A549 (cell line): ENCODE results near the gene LRRC14B. TPM values are rescaled to one million over a fixed set of nuclear protein-coding genes. Genes with fewer than 3 reads are reported as not detected.

ENCODE experiments used
- ATAC-seq, 2 experiments: fragments of 200-7000 bp in 1 of 2; fragments of >200 bp in 1 of 2; cut with Nextera tagmentation in 1 of 2; cut with Tn5 transposase in 1 of 2; 3 replicates each; pipeline versions ENCODE4 v1.8.0 to v1.9.1; 2018 to 2020; ENCODE audit warnings: mild to moderate bottlenecking in 1 of 2, moderate library complexity in 1 of 2
- CTCF ChIA-PET: fragments of 300-600 bp; sonication (Branson Sonifier 250); formaldehyde crosslinking; extraction: SDS; loops from one replicate; lab custom pipeline; 2021; ENCODE audit warnings: antibody characterized with exemption, inconsistent platforms; lab: Yijun Ruan, JAX
- POLR2A ChIA-PET: fragments of 350-600 bp; formaldehyde crosslinking; extraction: SDS; loops from one replicate; lab custom pipeline; 2021; ENCODE audit warnings: antibody characterized with exemption, inconsistent platforms; lab: Yijun Ruan, JAX
- DNase-seq, 2 experiments: peaks; one replicate each; pipeline versions ENCODE4 v3.0.0 to v3.0.0-alpha.2; 2011 to 2016; ENCODE audit warnings: low read depth in 1 of 2, low spot score in 1 of 2
- FAIRE-seq: peaks from 2 replicates; lab custom pipeline; 2011; peaks lifted over from hg19 to GRCh38; lab: Jason Lieb, UNC
- H3K27ac ChIP-seq, 2 experiments: fragments of >200 bp; sonication (Bioruptor Twin); formaldehyde crosslinking; 3 replicates each; pipeline ENCODE4 v1.5.1; 2016 to 2017
- H3K4me1 ChIP-seq: fragments of >200 bp; sonication (Bioruptor Twin); formaldehyde crosslinking; 3 replicates; pipeline ENCODE4 v1.6.1; 2016
- H3K4me2 ChIP-seq: fragments of >200 bp; sonication (Bioruptor Twin); formaldehyde crosslinking; 3 replicates; pipeline ENCODE4 v1.6.1; 2016
- H3K4me3 ChIP-seq: fragments of >200 bp; sonication (Bioruptor Twin); formaldehyde crosslinking; 3 replicates; pipeline ENCODE4 v1.5.1; 2016
- H3K9me3 ChIP-seq: fragments of >200 bp; sonication (Bioruptor Twin); formaldehyde crosslinking; 3 replicates; pipeline ENCODE4 v1.6.1; 2016
- CBX2 ChIP-seq: fragments of 200-600 bp; sonication (generic); IDR thresholded peaks from 2 replicates; pipeline ENCODE4 v1.6.1; 2016; ENCODE audit warnings: low read depth, mild to moderate bottlenecking, borderline replicate concordance
- CHD2 ChIP-seq: fragments of 150-350 bp; IDR thresholded peaks from 2 replicates; pipeline ENCODE4 v1.6.1; 2014; ENCODE audit warnings: low read length; ENCODE audit not compliant: partially characterized antibody
- CHD4 ChIP-seq: fragments of 200-600 bp; sonication (generic); IDR thresholded peaks from 2 replicates; pipeline ENCODE4 v1.6.1; 2016; ENCODE audit warnings: antibody characterized with exemption, mild to moderate bottlenecking, borderline replicate concordance
- EHF ChIP-seq: fragments of 250-450 bp; sonication (Bioruptor Pico); IDR thresholded peaks from 2 replicates; pipeline ENCODE4 v1.5.0; 2020; ENCODE audit warnings: mild to moderate bottlenecking
- EP300 ChIP-seq, 2 experiments: fragments of >200 bp; sonication (Bioruptor Twin); formaldehyde crosslinking; IDR thresholded peaks; 2 replicates in 1 of 2; 3 replicates in 1 of 2; pipeline ENCODE4 v1.6.1; 2016 to 2017
- FOSL2 ChIP-seq, 2 experiments: fragments of 450-650 bp in 1 of 2; fragments of >200 bp in 1 of 2; sonication (Bioruptor Twin) in 1 of 2; formaldehyde crosslinking; IDR thresholded peaks; 2 replicates each; pipeline versions ENCODE4 v1.5.0 to v1.6.1; 2016 to 2020; ENCODE audit warnings: mild to moderate bottlenecking in 1 of 2, moderate library complexity in 1 of 2
- GATA3 ChIP-seq: IDR thresholded peaks from 2 replicates; pipeline ENCODE4 v1.6.1; 2012; ENCODE audit warnings: borderline replicate concordance
- HOXB5 ChIP-seq: fragments of 250-450 bp; sonication (Bioruptor Pico); IDR thresholded peaks from 2 replicates; pipeline ENCODE4 v1.5.0; 2020; ENCODE audit warnings: mild to moderate bottlenecking, moderate library complexity
- MAFK ChIP-seq: fragments of 450-650 bp; IDR thresholded peaks from 2 replicates; pipeline ENCODE4 v1.6.1; 2014; ENCODE audit not compliant: partially characterized antibody
- MAZ ChIP-seq: fragments of 150-350 bp; IDR thresholded peaks from 2 replicates; pipeline ENCODE4 v1.6.1; 2014; ENCODE audit warnings: antibody characterized with exemption, low read depth, low read length, borderline replicate concordance
- NPAS2 ChIP-seq: fragments of 250-450 bp; sonication (Bioruptor Pico); IDR thresholded peaks from 2 replicates; pipeline ENCODE4 v1.8.0; 2022; ENCODE audit warnings: mild to moderate bottlenecking, moderate library complexity, borderline replicate concordance
- PHF8 ChIP-seq: fragments of 200-600 bp; sonication (generic); IDR thresholded peaks from 2 replicates; pipeline ENCODE4 v1.6.1; 2016; ENCODE audit warnings: low read depth, mild to moderate bottlenecking, antibody characterized with exemption, moderate library complexity, borderline replicate concordance
- POLR2A ChIP-seq: IDR thresholded peaks from 2 replicates; pipeline ENCODE4 v1.6.1; 2012; ENCODE audit warnings: mild to moderate bottlenecking, low read length
- RFX5 ChIP-seq: fragments of 450-650 bp; IDR thresholded peaks from 2 replicates; pipeline ENCODE4 v1.7.1; 2014; ENCODE audit warnings: antibody characterized with exemption, mild to moderate bottlenecking, moderate library complexity
- SREBF2 ChIP-seq: fragments of 450-650 bp; IDR thresholded peaks from 2 replicates; pipeline ENCODE4 v1.6.1; 2014; ENCODE audit warnings: mild to moderate bottlenecking, moderate library complexity
- TFCP2L1 ChIP-seq: fragments of 250-450 bp; sonication (Bioruptor Pico); IDR thresholded peaks from 2 replicates; pipeline ENCODE4 v1.5.0; 2021; ENCODE audit warnings: mild to moderate bottlenecking
- TP53 ChIP-seq: fragments of 250-450 bp; sonication (Bioruptor Pico); IDR thresholded peaks from 2 replicates; pipeline ENCODE4 v1.5.0; 2021; ENCODE audit warnings: mild to moderate bottlenecking, moderate library complexity
- ZFP36 ChIP-seq: fragments of 450-650 bp; IDR thresholded peaks from 2 replicates; pipeline ENCODE4 v1.6.1; 2014; ENCODE audit warnings: borderline replicate concordance; ENCODE audit not compliant: partially characterized antibody
- ZNF302 ChIP-seq: fragments of 250-450 bp; sonication (Bioruptor Pico); IDR thresholded peaks from 2 replicates; pipeline ENCODE4 v1.9.0; 2021; ENCODE audit warnings: inconsistent platforms, mild to moderate bottlenecking, moderate library complexity
- ZSCAN20 ChIP-seq: fragments of 250-450 bp; sonication (Bioruptor Pico); IDR thresholded peaks from 2 replicates; pipeline ENCODE4 v1.8.0; 2022; ENCODE audit warnings: mild to moderate bottlenecking, moderate library complexity
- WGBS: methylation state at CpG from one replicate; pipeline ENCODE4 v1.1.6; 2017; ENCODE audit errors: missing lambda C conversion rate; 5-methylcytosine and 5-hydroxymethylcytosine counted together
- polyA plus RNA-seq, 4 experiments: library from polyadenylated mRNA; depleted of rRNA in 3 of 4; stranded (reverse); fragments of >200 nt; fragmentation: RNase III in 1 of 4; extraction: RNeasy Plus Mini Kit Qiagen cat#74134 plus additional on column Dnase treatment in 1 of 4; gene quantifications; 2 replicates in 3 of 4; 3 replicates in 1 of 4; pipeline ENCODE4 v1.2.3, GENCODE V29; 2011 to 2017
- TF ChIP-seq, protein P1 (sequence below): IDR thresholded peaks from 2 replicates; pipeline ENCODE4 v1.6.1; 2012
- TF ChIP-seq, protein P2 (sequence below): IDR thresholded peaks from 2 replicates; pipeline ENCODE4 v1.6.1; 2012
- TF ChIP-seq, protein P3 (sequence below): fragments of >200 bp; sonication (Bioruptor Twin); formaldehyde crosslinking; IDR thresholded peaks from 3 replicates; pipeline ENCODE4 v1.5.1; 2016
- TF ChIP-seq, protein P4 (sequence below): fragments of >200 bp; sonication (Bioruptor Twin); formaldehyde crosslinking; IDR thresholded peaks from 2 replicates; pipeline ENCODE4 v1.6.1; 2016

Gene LRRC14B
- polyA plus RNA-seq, 2 of the 4 experiments (the other 2 are of a cell fraction) = not detected

DNA sequence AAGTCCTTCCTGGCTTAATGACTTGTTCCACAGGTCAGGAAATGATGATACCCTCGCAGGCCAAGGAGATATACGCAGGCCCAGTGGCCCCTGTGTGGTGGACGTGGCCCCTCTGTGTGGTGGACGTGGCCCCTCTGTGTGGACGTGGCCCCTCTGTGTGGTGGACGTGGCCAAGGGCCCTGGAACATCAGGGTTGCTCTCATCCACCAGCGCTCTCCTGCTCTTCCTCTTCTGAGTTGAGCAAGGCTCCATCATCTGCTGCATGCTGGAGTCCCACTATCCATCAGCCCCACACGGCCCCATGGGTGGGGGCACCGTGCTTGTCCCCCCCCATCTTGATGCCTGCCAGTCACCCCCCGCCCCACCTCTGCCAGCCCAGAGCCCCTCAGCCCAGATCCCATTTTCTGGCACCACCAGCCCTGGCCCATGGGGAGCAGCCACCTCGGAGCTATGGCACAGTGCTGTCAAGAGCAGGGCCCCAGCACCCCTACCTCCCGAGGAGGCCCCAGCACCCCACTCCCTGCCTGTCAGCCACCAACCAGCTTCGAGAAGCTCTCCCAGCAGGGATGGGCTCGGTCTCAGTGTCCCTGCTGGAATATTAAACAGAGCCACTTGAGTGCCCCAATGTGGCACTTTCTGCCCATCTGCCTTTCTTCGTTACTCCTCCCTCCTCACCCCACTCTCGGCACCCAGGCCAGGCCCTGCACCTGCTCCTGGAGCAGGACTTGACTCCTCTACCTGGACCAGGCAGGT lies 8.1 kb downstream of the LRRC14B start:
- FAIRE-seq = no peak
- TF ChIP-seq TFCP2L1 (CRISPR knock-in tag) (no peak), RFX5 (no peak), HOXB5 (no peak), EHF (no peak), ZNF302 (no peak), POLR2A (no peak)
- ATAC-seq = no peak
- no peak overlapping the region for H3K4me2 ChIP-seq
- no peak overlapping the region for H3K4me3 ChIP-seq
- H3K27ac ChIP-seq = no peak overlapping the region
- no peaks in the 10 kb centered on the region for H3K9me3 ChIP-seq
- H3K4me1 ChIP-seq = no peaks in the 10 kb centered on the region
- WGBS = 93% methylated on average over 11 of the region's 16 CpGs
- ChIA-PET POLR2A (interaction anchor here (0.7 kb wide), 1 partner anchor 95 kb away, joined by 3 read pairs; no protein-coding TSS in a partner anchor), CTCF (interaction anchor here (1.4 kb wide), 2 partner anchors 9 to 11 kb away, joined by 4 to 5 read pairs; no protein-coding TSS in a partner anchor)
- no peak for DNase-seq

DNA sequence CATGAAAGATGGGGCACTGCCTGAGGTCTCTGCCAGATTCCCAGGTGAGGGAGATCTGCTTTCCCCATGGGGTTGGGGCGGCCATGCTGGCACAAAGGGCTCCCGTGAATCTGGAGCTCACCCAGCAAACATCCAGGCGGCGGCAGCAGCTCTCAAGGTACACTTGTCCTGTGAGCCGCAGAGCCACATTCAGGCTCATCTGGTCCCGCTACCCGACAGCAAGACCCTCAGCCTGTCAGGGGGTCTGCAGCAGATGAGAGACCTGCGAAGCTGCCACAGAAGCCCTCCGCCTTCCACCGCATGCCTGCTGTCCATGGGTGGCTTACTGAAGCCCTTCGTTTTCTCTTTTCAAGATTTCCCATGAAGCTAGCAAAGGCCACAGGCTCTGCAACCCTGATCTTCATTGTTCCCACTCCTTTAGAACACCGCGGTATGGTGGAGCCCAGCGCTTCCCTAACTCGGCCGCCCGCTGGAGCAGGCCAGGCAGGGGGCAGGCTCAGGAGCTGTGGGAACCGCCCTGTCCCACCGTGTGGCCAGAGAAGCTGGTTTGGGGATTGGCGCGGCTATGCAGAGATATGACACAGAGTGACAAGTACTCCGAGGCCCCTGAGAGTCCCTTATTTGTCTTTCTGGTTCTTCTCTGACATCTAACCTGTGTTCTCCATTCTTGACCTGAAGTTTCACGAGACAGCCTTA lies 8.8 kb downstream of the LRRC14B start:
- H3K4me1 ChIP-seq = no peaks in the 10 kb centered on the region
- no peak overlapping the region for H3K4me2 ChIP-seq
- ChIA-PET POLR2A (interaction anchor here (0.7 kb wide), 1 partner anchor 96 kb away, joined by 3 read pairs; no protein-coding TSS in a partner anchor), CTCF (interaction anchor here (1.4 kb wide), 2 partner anchors 9 to 12 kb away, joined by 4 to 5 read pairs; no protein-coding TSS in a partner anchor)
- WGBS = 94% methylated on average over 22 of the region's 23 CpGs
- H3K4me3 ChIP-seq = no peak overlapping the region
- TF ChIP-seq, protein P1, sequence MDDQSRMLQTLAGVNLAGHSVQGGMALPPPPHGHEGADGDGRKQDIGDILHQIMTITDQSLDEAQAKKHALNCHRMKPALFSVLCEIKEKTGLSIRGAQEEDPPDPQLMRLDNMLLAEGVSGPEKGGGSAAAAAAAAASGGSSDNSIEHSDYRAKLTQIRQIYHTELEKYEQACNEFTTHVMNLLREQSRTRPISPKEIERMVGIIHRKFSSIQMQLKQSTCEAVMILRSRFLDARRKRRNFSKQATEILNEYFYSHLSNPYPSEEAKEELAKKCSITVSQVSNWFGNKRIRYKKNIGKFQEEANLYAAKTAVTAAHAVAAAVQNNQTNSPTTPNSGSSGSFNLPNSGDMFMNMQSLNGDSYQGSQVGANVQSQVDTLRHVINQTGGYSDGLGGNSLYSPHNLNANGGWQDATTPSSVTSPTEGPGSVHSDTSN = no peak
- DNase-seq = no peak
- no peak for FAIRE-seq
- H3K27ac ChIP-seq = no peak overlapping the region
- H3K9me3 ChIP-seq = no peaks in the 10 kb centered on the region
- no peak for ATAC-seq

DNA sequence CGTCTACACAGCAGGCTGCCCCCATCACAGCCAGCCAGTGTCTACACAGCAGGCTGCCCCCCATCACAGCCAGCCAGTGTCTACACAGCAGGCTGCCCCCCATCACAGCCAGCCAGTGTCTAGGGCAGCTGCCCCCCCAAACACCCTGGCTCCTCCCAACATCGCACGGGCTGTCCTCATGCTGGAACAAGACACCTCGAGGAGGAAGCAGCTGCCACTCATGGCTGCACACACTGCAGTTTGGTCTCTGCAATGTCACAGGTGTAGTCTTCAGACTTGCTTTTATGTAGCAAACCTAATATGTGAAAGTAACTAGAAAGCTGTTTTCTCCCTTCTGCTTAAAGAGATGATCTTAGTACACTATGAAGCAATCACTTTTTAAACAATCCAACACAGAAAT lies 9.7 kb downstream of the LRRC14B start:
- H3K4me2 ChIP-seq = no peak overlapping the region
- no peaks in the 10 kb centered on the region for H3K9me3 ChIP-seq
- ChIA-PET POLR2A (no interaction called here), CTCF (interaction anchor here (1.0 to 1.4 kb wide), 2 partner anchors 12 to 18 kb away, joined by 3 to 5 read pairs; no protein-coding TSS in a partner anchor)
- FAIRE-seq = no peak
- 83% methylated on average over 2 of the region's 4 CpGs for WGBS
- no peak for DNase-seq
- ATAC-seq = no peak
- no peak overlapping the region for H3K4me3 ChIP-seq
- no peak for TF ChIP-seq MAZ
- no peak for TF ChIP-seq HOXB5
- no peak for TF ChIP-seq SREBF2
- TF ChIP-seq GATA3 = no peak
- no peak for TF ChIP-seq MAFK
- TF ChIP-seq NPAS2 (CRISPR knock-in tag) = no peak
- TF ChIP-seq, protein P2, sequence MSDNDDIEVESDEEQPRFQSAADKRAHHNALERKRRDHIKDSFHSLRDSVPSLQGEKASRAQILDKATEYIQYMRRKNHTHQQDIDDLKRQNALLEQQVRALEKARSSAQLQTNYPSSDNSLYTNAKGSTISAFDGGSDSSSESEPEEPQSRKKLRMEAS = no peak
- no peak for TF ChIP-seq CBX2
- no peak for TF ChIP-seq ZSCAN20 (CRISPR knock-in tag)
- TF ChIP-seq ZFP36 = no peak
- TF ChIP-seq TP53 (CRISPR knock-in tag) = no peak
- TF ChIP-seq, protein P3, sequence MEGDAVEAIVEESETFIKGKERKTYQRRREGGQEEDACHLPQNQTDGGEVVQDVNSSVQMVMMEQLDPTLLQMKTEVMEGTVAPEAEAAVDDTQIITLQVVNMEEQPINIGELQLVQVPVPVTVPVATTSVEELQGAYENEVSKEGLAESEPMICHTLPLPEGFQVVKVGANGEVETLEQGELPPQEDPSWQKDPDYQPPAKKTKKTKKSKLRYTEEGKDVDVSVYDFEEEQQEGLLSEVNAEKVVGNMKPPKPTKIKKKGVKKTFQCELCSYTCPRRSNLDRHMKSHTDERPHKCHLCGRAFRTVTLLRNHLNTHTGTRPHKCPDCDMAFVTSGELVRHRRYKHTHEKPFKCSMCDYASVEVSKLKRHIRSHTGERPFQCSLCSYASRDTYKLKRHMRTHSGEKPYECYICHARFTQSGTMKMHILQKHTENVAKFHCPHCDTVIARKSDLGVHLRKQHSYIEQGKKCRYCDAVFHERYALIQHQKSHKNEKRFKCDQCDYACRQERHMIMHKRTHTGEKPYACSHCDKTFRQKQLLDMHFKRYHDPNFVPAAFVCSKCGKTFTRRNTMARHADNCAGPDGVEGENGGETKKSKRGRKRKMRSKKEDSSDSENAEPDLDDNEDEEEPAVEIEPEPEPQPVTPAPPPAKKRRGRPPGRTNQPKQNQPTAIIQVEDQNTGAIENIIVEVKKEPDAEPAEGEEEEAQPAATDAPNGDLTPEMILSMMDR = no peak
- TF ChIP-seq CHD2 = no peak
- no peak for TF ChIP-seq PHF8
- no peak for TF ChIP-seq FOSL2 (IDR thresholded peaks at IDR 0.05)
- no peak for TF ChIP-seq FOSL2 (CRISPR knock-in tag; IDR thresholded peaks at IDR 0.05)
- TF ChIP-seq, protein P4, sequence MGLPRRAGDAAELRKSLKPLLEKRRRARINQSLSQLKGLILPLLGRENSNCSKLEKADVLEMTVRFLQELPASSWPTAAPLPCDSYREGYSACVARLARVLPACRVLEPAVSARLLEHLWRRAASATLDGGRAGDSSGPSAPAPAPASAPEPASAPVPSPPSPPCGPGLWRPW = no peak
- TF ChIP-seq EP300 (IDR thresholded peaks at IDR 0.05) = no peak
- TF ChIP-seq CHD4 = no peak
- H3K27ac ChIP-seq = no peak overlapping the region
- H3K4me1 ChIP-seq = no peaks in the 10 kb centered on the region
